Measurements from ENCODE around the gene CST9. TPM values are rescaled to one million over a fixed set of nuclear protein-coding genes. Genes with fewer than 3 reads are reported as not detected.

Gene CST9
- total and polyA plus RNA-seq, 2 donors from 2014 or later = not detected

DNA sequence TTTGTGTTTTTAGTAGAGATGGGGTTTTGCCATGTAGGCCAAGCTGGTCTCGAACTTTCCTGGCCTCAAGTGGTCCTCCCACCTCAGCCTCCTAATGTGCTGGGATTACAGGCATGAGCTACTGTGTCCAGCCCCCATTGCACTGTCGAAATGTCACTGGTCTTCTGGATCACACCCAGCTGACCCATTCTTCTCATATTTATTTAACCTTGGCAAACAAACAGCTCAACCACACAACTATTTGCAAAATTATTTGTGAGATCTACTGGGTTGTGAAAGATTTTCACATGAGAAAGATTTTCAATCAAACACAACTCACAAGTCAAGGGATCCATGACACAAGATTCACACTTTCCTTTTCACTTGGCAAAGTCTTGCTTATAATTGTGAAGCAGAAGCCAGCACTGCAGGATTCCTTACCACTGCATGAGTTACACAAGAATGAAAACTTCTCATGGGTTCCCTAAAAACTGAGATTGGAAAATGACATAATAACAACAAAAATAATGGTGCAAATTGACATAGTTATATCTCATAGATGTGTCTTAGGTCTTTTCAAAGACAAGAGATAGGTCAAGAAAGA, 35.4 kb downstream of the CST9 start:
- no peaks in the 10 kb centered on the region for H3K9me3 ChIP-seq (ENCODE audit: control insufficient read depth in 2 of 3, insufficient read depth in 1 of 3, low read length in 3 of 3)
- H3K27me3 ChIP-seq (ENCODE audit: control insufficient read depth, insufficient read depth, low read length) = no peaks in the 10 kb centered on the region
- H3K4me3 ChIP-seq (ENCODE audit: low read length in 3 of 3) = no peak overlapping the region
- H3K27ac ChIP-seq (ENCODE audit: low read depth in 2 of 2, low read length in 2 of 2) = no peak overlapping the region
- DNase-seq (no peak), FAIRE-seq (no peak)
- no peaks in the 10 kb centered on the region for H3K36me3 ChIP-seq (ENCODE audit: control insufficient read depth in 2 of 3, insufficient read depth in 3 of 3, low read length in 3 of 3)
- H3K9ac ChIP-seq (ENCODE audit: low read length in 3 of 3) = no peak overlapping the region
- intact Hi-C loops (cut with DNase I) = no loop called here
- no peaks in the 10 kb centered on the region for H3K4me1 ChIP-seq (ENCODE audit: control insufficient read depth in 2 of 3, insufficient read depth in 2 of 3, low read depth in 1 of 3, low read length in 3 of 3)
- TF ChIP-seq, protein P1, sequence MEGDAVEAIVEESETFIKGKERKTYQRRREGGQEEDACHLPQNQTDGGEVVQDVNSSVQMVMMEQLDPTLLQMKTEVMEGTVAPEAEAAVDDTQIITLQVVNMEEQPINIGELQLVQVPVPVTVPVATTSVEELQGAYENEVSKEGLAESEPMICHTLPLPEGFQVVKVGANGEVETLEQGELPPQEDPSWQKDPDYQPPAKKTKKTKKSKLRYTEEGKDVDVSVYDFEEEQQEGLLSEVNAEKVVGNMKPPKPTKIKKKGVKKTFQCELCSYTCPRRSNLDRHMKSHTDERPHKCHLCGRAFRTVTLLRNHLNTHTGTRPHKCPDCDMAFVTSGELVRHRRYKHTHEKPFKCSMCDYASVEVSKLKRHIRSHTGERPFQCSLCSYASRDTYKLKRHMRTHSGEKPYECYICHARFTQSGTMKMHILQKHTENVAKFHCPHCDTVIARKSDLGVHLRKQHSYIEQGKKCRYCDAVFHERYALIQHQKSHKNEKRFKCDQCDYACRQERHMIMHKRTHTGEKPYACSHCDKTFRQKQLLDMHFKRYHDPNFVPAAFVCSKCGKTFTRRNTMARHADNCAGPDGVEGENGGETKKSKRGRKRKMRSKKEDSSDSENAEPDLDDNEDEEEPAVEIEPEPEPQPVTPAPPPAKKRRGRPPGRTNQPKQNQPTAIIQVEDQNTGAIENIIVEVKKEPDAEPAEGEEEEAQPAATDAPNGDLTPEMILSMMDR (IDR thresholded peaks at IDR 0.05; ENCODE audit: borderline replicate concordance, extremely low read depth, insufficient read depth) = no peak

DNA sequence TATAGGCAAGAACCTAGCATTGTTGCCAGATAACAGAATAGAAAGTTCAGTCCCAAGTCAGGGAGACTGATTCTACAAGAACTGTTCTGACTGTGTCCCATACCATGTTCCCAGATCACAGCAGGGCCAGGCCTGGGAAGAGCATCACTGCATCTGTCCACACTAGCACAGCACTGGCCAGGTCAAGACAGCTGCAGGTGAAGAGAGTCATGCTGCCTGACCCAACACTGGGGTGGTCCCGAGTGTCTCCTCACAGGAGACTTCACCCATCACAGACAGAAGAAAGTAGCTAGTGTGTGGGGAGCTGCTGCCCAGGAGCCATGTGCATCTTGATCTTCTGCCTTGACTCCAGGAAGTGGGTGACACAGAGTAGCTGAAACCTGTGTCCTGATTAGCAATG, 36.1 kb downstream of the CST9 start:
- FAIRE-seq = no peak
- no peak for DNase-seq
- no peak overlapping the region for H3K4me3 ChIP-seq (ENCODE audit: low read length in 3 of 3)
- no peaks in the 10 kb centered on the region for H3K36me3 ChIP-seq (ENCODE audit: control insufficient read depth in 2 of 3, insufficient read depth in 3 of 3, low read length in 3 of 3)
- H3K27me3 ChIP-seq (ENCODE audit: control insufficient read depth, insufficient read depth, low read length) = no peaks in the 10 kb centered on the region
- H3K9ac ChIP-seq (ENCODE audit: low read length in 3 of 3) = no peak overlapping the region
- H3K9me3 ChIP-seq (ENCODE audit: control insufficient read depth in 2 of 3, insufficient read depth in 1 of 3, low read length in 3 of 3) = no peaks in the 10 kb centered on the region
- no peaks in the 10 kb centered on the region for H3K4me1 ChIP-seq (ENCODE audit: control insufficient read depth in 2 of 3, insufficient read depth in 2 of 3, low read depth in 1 of 3, low read length in 3 of 3)
- no peak overlapping the region for H3K27ac ChIP-seq (ENCODE audit: low read depth in 2 of 2, low read length in 2 of 2)
- TF ChIP-seq, protein P1 (IDR thresholded peaks at IDR 0.05; ENCODE audit: borderline replicate concordance, extremely low read depth, insufficient read depth) = no peak
- intact Hi-C loops (cut with DNase I) = no loop called here

DNA sequence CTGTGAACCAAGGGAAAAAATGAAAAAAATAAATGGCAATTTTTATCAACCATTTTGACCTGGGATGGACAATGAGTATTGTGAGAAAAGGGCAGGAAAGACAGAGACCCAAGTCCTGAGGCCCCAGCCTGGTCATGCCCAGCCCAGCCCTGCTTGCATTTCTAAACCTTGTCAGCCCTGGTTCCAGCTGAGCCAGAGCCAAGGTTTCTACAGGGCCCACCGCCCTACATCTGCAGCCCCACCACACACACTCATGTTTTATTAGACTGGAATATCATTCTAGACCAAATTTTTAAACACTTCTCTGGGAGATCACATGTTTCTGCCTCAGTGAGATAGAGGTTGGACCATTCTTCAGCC, 36.8 kb downstream of the CST9 start:
- no peak for FAIRE-seq
- Histone ChIP-seq H3K27me3 (ENCODE audit: control insufficient read depth, insufficient read depth, low read length) (no peaks in the 10 kb centered on the region), H3K9me3 (ENCODE audit: control insufficient read depth in 2 of 3, insufficient read depth in 1 of 3, low read length in 3 of 3) (no peaks in the 10 kb centered on the region), H3K9ac (ENCODE audit: low read length in 3 of 3) (no peak overlapping the region), H3K4me3 (ENCODE audit: low read length in 3 of 3) (no peak overlapping the region), H3K27ac (ENCODE audit: low read depth in 2 of 2, low read length in 2 of 2) (no peak overlapping the region), H3K36me3 (ENCODE audit: control insufficient read depth in 2 of 3, insufficient read depth in 3 of 3, low read length in 3 of 3) (no peaks in the 10 kb centered on the region), H3K4me1 (ENCODE audit: control insufficient read depth in 2 of 3, insufficient read depth in 2 of 3, low read depth in 1 of 3, low read length in 3 of 3) (no peaks in the 10 kb centered on the region)
- TF ChIP-seq, protein P1 (IDR thresholded peaks at IDR 0.05; ENCODE audit: borderline replicate concordance, extremely low read depth, insufficient read depth) = no peak
- DNase-seq = no peak
- intact Hi-C loops (cut with DNase I) = no loop called here
